TTC549 (cell line): ENCODE data around the gene ADRA2B.
"Not testable (repeated sequence)": the region's sequence is repeated elsewhere in the genome, so short reads cannot be mapped to it uniquely, and the experiment has no call there.

Experiments
- FAIRE-seq: peaks from 2 replicates; lab custom pipeline; 2012; peaks lifted over from hg19 to GRCh38; lab: Jason Lieb, UNC

Gene ADRA2B

DNA sequence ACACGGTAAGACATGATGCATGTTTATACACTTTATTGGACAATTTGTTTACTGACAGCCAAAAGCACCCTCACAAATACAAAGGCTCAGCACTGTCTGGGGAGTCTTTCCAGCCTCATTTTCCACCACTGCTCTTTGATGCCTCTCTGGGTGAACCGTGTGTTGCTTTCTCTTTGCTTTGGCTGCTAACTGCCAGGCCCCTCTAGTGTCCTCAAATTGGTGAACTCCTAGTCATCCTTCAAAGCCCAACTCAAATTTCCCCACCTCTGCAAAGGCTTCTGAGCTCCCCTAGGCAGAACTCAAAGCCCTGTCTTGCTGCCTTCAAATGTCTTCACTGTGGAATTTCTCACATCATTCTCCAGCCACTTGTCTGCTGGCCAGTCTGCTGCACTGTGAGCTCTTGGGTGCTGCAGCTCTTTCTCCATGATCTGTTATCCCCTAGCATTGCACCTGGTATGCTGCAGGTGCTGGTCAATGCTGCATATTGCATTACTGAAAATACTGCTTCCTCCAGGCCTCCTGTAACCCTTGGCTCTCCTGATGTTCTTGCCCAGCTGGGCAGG is 49.2 kb downstream of the ADRA2B start:
- not testable (repeated sequence) for FAIRE-seq

DNA sequence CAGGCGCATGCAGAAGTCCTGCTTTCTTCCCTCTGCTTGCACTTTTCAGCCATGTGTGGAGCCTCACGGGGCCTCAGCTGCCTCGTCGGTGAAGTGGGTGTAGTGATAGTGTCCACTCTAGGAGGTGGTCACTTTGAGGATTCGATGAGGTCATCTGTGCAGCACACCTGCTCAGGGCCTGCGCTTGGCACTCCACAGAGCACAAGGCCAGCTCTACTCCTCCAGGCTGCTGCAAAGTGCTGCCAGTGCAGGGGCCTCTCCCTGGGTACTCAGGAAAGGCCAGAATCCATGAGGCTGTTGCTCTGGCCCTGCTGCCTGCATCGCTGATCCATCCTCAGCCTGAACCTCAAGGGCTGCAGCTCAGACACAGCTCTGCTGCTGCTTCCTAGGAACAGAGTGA is 49.9 kb downstream of the ADRA2B start:
- not testable (repeated sequence) for FAIRE-seq

DNA sequence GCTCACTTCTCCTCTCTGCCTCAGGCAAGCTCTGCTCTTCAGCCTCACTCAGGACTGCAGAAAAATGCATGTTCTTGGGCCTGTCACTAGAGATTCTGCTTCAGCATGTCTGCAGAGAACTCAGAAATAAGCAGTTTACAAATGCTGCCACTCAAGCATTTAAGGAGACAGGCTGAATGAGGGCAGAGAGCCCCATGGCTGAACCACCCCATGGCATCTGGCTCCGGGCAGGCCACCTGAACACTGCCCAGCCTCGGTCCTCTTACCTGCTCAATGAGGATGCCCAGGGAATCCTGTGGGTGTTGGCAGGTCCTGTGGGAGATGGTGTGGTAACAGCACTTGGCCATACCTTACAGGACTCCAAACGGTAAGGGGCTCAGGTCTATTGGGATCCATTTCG is 50.4 kb downstream of the ADRA2B start:
- not testable (repeated sequence) for FAIRE-seq

DNA sequence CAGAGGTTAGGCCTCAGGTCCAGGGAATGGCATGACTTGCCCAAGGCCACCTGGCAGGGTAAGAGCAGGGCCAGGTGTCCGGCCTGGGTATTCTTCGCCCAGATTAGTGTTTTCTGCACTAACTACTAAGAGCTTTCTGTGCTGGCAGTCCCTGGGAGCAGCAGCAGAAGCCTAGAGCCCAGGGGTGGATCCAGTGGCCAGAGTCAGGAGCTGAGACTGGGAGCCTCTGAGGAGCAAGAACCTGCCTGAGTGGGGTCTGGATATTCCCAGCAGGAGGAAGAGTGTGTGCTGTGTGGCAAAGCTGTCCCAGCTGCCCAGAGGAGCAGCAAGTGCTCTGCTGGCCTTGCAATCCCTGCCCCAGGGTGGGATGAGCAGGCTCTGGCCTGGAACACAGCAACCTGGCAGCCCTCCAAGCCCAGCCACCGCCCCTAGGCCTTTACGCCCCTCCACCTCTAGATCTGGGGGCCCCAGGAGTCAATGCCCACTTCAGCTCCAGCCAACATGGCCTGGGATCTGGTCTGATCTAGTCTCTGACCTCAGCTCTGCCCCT is 50.9 kb downstream of the ADRA2B start:
- FAIRE-seq: no peak

GRCh38 chr2:96064760-96065159 is 51.6 kb downstream of the ADRA2B start:
- not testable (repeated sequence) for FAIRE-seq

DNA sequence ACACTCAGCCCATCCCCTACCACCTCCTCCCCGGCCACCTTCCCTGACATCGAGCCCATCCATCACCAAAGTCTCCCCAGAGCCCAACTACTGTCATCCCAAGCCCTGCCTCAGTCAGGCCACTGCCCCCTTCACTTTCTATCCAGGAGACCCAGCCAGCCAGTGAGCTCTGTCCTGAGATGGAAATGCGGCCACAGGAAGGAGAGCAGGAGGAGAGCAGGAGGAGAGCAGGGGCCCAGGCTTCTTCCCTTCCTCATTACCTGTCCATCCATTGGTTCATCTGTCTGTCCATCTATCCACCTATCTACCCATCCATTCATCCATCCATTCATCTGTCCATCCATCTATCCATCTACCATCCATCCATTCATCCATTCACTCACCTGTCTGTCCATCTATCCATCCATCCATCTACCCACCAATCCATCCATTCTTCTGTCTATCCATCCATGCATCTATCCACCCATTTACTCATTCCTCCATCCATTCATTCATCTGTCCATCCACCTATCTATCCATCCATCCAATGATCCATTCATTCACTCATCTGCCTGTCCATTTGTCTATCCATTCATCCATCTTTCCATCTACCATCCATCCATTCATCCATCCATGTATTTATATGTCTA is 52.2 kb downstream of the ADRA2B start:
- FAIRE-seq: not testable (repeated sequence)

GRCh38 chr2:96063116-96063899 is 53.1 kb downstream of the ADRA2B start:
- FAIRE-seq: not testable (repeated sequence)
